Large intestine (tissue), 3 donors: Measurements from ENCODE around the gene ALG9. TPM values are rescaled to one million over a fixed set of nuclear protein-coding genes. Genes with fewer than 3 reads are reported as not detected.

Experiments
- DNase-seq, 2 donors: peaks; one replicate each; pipeline versions ENCODE4 v3.0.0 to v3.0.0-alpha.2; 2013
- H3K27ac ChIP-seq: one replicate; pipeline ENCODE4 v1.5.1; 2013; ENCODE audit warnings: low read length
- H3K27me3 ChIP-seq: 2 replicates; pipeline ENCODE4 v1.6.1; 2013; ENCODE audit warnings: low read length; ENCODE audit not compliant: control insufficient read depth, insufficient read depth
- H3K36me3 ChIP-seq: 2 replicates; pipeline ENCODE4 v1.6.1; 2013; ENCODE audit warnings: low read length; ENCODE audit not compliant: control insufficient read depth, insufficient read depth
- H3K4me1 ChIP-seq: one replicate; pipeline ENCODE4 v1.6.1; 2013; ENCODE audit warnings: low read length; ENCODE audit not compliant: control insufficient read depth, insufficient read depth
- H3K4me3 ChIP-seq: one replicate; pipeline ENCODE4 v1.5.1; 2013; ENCODE audit warnings: low read length
- H3K9me3 ChIP-seq: one replicate; pipeline ENCODE4 v1.6.1; 2013; ENCODE audit warnings: mild to moderate bottlenecking, low read depth, low read length, moderate library complexity; ENCODE audit not compliant: control insufficient read depth
- WGBS: methylation state at CpG from one replicate; pipeline ENCODE4 v1.1.5; 2013; ENCODE audit warnings: low lambda C conversion rate; ENCODE audit not compliant: insufficient coverage; 5-methylcytosine and 5-hydroxymethylcytosine counted together
- polyA plus RNA-seq: library from polyadenylated mRNA; unstranded; fragments of 120-200 nt; gene quantifications from one replicate; pipeline ENCODE4 v1.2.1, GENCODE V29; 2013

Gene ALG9
- polyA plus RNA-seq, 1 donor = 31.1 TPM

DNA sequence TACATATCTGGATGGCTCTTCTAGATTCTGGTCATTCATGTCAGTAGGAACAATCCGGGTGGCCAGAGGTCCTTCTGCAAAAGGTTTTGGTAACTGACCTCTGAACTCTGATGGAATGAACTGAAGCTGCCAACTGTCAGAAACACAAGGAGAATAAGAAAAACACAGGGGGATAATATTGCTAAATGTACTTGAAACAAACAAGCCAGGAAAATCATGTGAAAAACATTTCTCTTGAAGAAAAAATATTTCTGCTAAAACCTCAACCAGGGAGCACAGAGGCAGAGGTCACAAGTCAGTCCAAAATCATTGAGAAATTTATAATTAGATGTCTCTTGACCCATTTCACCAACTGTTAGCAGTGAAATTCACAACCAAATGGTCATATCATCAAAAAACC lies 35.2 kb downstream of the ALG9 start:
- H3K27ac ChIP-seq = peak overlapping the region; percentile 67
- no peaks in the 10 kb centered on the region for H3K27me3 ChIP-seq
- H3K4me1 ChIP-seq = peaks cover 39% of the 10 kb centered on the region
- H3K36me3 ChIP-seq = peaks cover 4% of the 10 kb centered on the region
- no peaks in the 10 kb centered on the region for H3K9me3 ChIP-seq
- H3K4me3 ChIP-seq = no peak overlapping the region
- DNase-seq = no peak
- no CpG with 5 or more reads among the region's 1 CpG for WGBS

DNA sequence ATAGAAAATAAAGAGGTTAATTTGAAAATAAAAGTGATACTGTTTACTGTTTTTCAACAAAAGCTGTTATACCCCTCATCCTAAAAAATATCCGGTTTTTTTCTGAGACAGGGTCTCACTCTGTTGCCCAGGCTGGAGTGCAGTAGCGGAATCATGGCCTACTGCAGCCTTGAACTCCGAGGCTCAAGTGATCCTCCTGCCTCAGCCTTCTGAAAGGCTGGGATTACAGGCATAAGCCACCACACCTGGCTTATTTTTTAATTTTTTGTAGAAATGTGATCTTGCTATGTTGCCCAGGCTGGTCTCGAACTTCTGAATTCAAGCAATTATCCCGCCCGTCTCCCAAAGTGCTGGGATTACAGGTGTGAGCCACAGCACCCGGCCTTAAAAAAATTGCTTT lies 35.7 kb downstream of the ALG9 start:
- Histone ChIP-seq H3K4me3 (no peak overlapping the region), H3K9me3 (no peaks in the 10 kb centered on the region), H3K27ac (peak overlapping the region; percentile 67), H3K27me3 (no peaks in the 10 kb centered on the region), H3K36me3 (peaks cover 8% of the 10 kb centered on the region), H3K4me1 (peaks cover 39% of the 10 kb centered on the region)
- WGBS = no CpG with 5 or more reads among the region's 7 CpGs
- no peak for DNase-seq

DNA sequence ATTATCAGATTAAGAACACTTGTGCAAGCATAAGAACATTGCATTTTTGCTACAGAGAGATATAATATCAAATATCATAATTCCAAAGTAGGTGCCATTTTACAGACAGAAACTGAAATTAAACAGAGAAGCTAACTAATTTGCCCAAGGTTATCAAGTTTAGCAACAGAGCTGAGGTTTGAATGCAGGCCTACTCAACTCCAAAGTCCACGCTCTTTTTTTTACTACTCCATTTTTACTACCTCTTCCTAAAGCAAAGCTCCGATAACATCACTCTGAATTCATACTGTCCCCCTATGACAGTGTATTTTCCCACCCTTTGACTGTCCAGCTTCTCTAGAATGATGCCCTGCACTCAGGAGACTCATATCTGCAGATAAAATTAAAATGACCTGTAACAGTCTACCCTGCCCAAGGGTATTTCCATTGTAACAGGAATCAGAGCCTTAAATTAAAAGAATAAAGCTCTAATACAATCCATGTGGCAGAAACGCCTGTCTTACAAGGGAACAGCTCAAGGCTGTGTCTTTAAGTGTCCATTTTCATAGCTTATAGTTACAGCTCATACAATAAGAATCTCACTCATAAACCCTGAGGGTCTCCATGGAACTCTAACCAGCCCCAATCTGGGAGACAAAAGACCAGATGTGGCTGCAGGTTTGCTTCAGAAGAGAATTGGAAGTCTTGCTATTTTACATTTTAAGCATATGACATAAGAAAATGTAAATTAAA lies 36.8 kb downstream of the ALG9 start:
- Histone ChIP-seq H3K4me3 (no peak overlapping the region), H3K4me1 (peaks cover 39% of the 10 kb centered on the region), H3K36me3 (peaks cover 9% of the 10 kb centered on the region), H3K27me3 (no peaks in the 10 kb centered on the region), H3K27ac (peak overlapping the region; percentile 67), H3K9me3 (no peaks in the 10 kb centered on the region)
- peak; percentile 46 to 81 for DNase-seq
- WGBS = 59% methylated on average over 2 of the region's 3 CpGs

DNA sequence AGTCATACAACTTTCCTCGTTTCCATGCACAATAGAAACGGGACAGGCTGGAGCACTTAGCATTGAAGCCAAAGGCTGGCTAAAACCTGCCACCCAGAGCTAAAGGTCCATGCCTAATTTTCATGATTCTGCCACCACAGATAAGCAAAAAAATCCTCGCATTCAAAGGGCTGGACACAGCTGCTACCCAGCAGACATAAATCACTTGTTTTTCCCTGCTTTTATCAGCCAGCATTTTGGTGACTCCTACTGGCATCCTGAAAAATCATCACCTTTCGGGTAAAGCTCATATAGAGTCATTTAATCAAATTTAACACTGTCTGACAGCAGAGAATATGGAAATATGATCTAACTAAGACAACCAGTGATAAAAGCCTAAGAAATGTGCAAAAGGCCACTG lies 37.9 kb downstream of the ALG9 start:
- no peak overlapping the region for H3K27ac ChIP-seq
- WGBS = 60% methylated on average over 1 of the region's 4 CpGs
- DNase-seq = peak in 1 of 2 donors; percentile 6
- H3K9me3 ChIP-seq = no peaks in the 10 kb centered on the region
- H3K4me1 ChIP-seq = peaks cover 39% of the 10 kb centered on the region
- peaks cover 9% of the 10 kb centered on the region for H3K36me3 ChIP-seq
- H3K27me3 ChIP-seq = no peaks in the 10 kb centered on the region
- no peak overlapping the region for H3K4me3 ChIP-seq

DNA sequence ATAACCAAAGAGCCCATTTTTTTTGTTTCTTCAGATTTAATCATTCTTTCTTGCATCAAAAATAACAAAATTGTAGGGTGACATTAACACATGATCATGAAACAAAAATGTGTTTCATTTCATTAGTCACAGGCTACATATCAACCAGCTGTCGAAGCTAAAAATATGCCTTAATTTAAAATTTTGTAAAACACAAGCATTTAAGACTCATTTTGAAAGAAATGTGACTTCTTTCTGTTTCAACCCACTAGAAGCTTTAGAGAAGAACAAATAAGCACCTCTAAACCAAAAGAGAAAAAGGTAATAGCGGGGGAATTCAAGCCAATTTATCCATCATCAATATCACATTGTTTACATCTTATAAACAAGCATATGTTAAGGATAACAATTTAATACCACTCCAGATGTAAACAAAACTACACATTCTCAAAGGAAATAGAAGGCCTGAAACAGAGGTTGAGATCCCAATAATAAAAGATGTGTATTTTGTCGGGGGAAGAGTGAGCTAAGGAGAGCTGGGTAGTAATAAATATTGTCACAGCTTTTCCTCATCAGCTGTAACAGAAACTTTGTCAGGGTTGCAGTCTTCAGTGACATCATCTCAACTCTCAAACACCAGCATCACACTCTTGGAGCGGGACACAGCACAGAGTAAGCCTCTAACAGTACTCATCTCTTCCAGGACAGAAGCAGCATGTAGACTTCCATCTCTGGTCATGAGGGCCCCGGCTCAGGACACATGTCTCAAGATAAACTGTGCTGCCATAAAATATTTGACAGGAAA lies 42.0 kb downstream of the ALG9 start:
- no peak for DNase-seq
- Histone ChIP-seq H3K9me3 (no peaks in the 10 kb centered on the region), H3K4me1 (peaks cover 8% of the 10 kb centered on the region), H3K36me3 (peaks cover 12% of the 10 kb centered on the region), H3K27ac (no peak overlapping the region), H3K27me3 (no peaks in the 10 kb centered on the region), H3K4me3 (no peak overlapping the region)
- WGBS = 60% methylated on average over 1 of the region's 5 CpGs

DNA sequence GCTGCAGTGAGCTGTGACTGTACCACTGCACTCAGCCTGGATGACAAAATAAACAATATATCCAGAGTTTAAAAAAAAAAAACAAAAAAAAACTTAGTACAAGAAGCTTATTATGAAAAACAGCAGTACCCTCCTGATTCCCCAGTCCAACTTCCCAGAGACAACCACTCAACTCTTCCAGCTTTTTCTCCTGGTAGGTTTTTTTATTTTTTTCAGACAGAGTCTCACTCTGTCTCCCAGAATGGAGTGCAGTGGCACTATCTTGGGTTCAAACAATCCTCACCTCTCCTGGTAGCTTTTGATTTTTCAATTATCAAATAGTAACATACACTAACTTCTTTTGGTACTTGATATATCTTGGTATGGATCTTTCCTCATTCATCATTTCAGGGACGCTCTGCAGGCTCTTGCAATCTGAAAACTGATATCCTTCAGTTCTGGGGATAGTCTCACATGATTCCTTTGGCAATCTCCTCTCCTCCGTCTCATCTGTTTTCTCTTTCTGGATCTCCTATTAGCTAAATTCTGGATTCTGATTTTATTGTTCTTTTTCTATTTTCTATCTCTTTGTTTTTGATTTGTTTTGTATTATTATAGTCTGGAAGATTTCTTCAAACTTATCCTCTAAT lies 44.9 kb downstream of the ALG9 start:
- H3K27me3 ChIP-seq = no peaks in the 10 kb centered on the region
- DNase-seq = no peak
- H3K4me1 ChIP-seq = no peaks in the 10 kb centered on the region
- H3K4me3 ChIP-seq = no peak overlapping the region
- peaks cover 12% of the 10 kb centered on the region for H3K36me3 ChIP-seq
- H3K27ac ChIP-seq = no peak overlapping the region
- 100% methylated on average over 1 of the region's 2 CpGs for WGBS
- H3K9me3 ChIP-seq = no peaks in the 10 kb centered on the region

DNA sequence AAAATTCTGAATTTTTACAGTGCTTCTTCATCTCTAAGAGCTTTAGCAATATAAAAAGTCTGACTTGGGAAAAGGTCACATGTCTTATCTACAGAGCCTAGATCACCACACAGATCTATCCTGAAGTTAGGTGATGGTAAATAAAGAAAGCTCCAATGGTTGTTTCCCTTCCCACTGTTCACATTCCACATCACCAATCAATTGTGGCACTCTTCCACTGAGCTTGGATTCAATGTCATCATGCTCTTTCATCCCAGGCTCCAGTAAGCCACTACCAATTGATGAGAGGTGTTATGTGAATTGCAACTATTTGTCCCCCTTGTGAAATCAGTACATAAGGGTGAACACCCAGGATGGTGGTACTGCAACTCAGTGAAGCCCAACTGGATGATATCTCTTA lies 47.8 kb downstream of the ALG9 start:
- H3K4me3 ChIP-seq = no peak overlapping the region
- no peaks in the 10 kb centered on the region for H3K9me3 ChIP-seq
- no peaks in the 10 kb centered on the region for H3K27me3 ChIP-seq
- DNase-seq = no peak
- no peak overlapping the region for H3K27ac ChIP-seq
- H3K36me3 ChIP-seq = peaks cover 8% of the 10 kb centered on the region
- no peaks in the 10 kb centered on the region for H3K4me1 ChIP-seq

DNA sequence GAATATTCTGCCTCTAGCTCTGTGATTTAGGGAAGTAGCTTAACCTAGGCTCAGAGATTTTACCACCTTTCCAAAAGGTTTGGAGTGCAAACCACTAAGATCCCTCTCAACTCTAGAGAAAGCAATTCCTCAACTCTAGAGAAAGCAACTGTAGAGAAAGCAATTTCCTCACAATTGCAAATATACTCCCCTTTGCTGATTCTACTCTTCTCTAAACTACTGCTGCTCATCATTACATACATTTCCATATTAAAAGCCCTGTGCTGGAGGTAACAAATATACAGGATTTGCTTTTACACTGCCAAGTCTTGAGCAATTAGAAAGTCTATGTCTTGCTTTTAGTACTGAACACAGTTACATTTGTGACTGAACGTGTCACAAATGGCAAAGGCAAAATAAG lies 48.2 kb downstream of the ALG9 start:
- DNase-seq = no peak
- no peaks in the 10 kb centered on the region for H3K4me1 ChIP-seq
- H3K27me3 ChIP-seq = no peaks in the 10 kb centered on the region
- H3K27ac ChIP-seq = no peak overlapping the region
- H3K36me3 ChIP-seq = peaks cover 5% of the 10 kb centered on the region
- H3K4me3 ChIP-seq = no peak overlapping the region
- no peaks in the 10 kb centered on the region for H3K9me3 ChIP-seq
- 83% methylated on average over 1 of the region's 1 CpG for WGBS

DNA sequence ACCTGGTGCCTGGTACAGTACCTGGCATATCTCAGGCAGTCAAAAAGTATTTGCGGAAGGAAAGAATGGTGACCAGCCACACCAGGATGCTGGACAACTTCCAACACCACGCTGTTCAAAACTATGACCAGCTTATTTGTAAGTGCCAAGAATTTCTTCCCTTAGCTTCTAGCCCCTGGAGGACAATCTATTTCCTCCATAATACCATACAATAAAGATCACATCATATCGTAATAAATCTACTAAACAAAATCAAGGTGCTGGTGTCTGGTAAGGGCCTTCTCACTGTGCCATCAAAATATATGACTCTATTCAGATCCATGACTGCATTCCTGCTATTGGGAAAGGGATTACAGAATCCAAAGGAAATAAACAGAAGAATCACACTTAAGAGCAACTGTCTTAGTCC lies 51.5 kb downstream of the ALG9 start:
- no peak overlapping the region for H3K27ac ChIP-seq
- DNase-seq = no peak
- WGBS = no CpG with 5 or more reads among the region's 3 CpGs
- no peaks in the 10 kb centered on the region for H3K9me3 ChIP-seq
- peaks cover 3% of the 10 kb centered on the region for H3K36me3 ChIP-seq
- H3K4me3 ChIP-seq = no peak overlapping the region
- H3K4me1 ChIP-seq = no peaks in the 10 kb centered on the region
- no peaks in the 10 kb centered on the region for H3K27me3 ChIP-seq

DNA sequence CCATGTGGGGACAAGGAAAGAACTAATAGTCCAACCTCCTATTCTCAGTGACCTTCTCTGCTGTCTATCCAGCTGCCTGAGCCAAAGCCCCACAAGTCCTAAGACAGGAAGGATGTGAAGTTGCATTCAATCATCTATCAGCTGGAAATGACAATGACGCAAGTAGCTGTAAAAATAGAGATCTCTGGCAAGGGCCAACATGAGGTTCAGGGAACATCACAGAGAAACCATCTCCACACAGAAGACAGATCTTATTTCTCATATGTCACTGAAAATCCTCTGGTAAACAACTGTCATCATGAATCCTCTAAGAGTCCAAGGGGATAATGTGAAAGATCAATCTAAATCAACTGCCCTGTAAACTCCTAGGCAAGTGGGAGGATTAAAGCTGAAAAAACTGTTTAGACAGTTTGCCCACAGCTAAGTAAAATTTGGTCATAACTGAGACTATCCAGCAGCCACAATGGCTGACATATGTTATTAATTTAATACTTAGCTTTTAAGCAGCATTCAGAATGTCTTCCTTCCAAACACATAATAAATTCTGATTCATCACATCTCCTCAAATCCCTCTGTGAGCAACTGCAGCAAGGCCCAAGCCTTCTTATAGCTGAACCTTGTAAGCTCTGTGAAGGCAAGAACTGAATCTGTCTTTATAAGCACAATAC lies 52.1 kb downstream of the ALG9 start:
- Histone ChIP-seq H3K27ac (no peak overlapping the region), H3K9me3 (no peaks in the 10 kb centered on the region), H3K4me1 (no peaks in the 10 kb centered on the region), H3K27me3 (no peaks in the 10 kb centered on the region), H3K4me3 (no peak overlapping the region), H3K36me3 (peaks cover 3% of the 10 kb centered on the region)
- DNase-seq = peak in 1 of 2 donors; percentile 8
- WGBS = 100% methylated on average over 1 of the region's 1 CpG
